BJ (cell line): ENCODE data around the gene KCND3. TPM values are rescaled to one million over a fixed set of nuclear protein-coding genes. Genes with fewer than 3 reads are reported as not detected.

ENCODE experiments used
- CTCF ChIA-PET: fragments of 350-600 bp; formaldehyde crosslinking; extraction: SDS; loops from one replicate; lab custom pipeline; 2021; ENCODE audit warnings: antibody characterized with exemption, inconsistent platforms; lab: Yijun Ruan, JAX
- POLR2A ChIA-PET: fragments of 300-600 bp; sonication (Branson Sonifier 250); formaldehyde crosslinking; extraction: SDS; loops from one replicate; lab custom pipeline; 2021; ENCODE audit warnings: antibody characterized with exemption; lab: Charles Lee
- DNase-seq: peaks from one replicate; pipeline ENCODE4 v3.0.0-alpha.2; 2011; ENCODE audit warnings: low read depth
- H3K27me3 ChIP-seq: 2 replicates; pipeline ENCODE4 v1.6.0; 2011; ENCODE audit warnings: low read length; ENCODE audit not compliant: control insufficient read depth, insufficient read depth
- H3K36me3 ChIP-seq: 2 replicates; pipeline ENCODE4 v1.5.1; 2011; ENCODE audit warnings: low read length; ENCODE audit not compliant: control insufficient read depth, insufficient read depth
- H3K4me3 ChIP-seq: 2 replicates; pipeline ENCODE4 v1.5.1; 2011; ENCODE audit warnings: low read depth, mild to moderate bottlenecking, control low read depth, low read length
- polyA plus RNA-seq: library from polyadenylated mRNA; depleted of rRNA; stranded (reverse); fragments of >200 nt; gene quantifications from 2 replicates; pipeline ENCODE4 v1.2.3, GENCODE V29; 2011
- TF ChIP-seq, protein P1 (sequence below): IDR thresholded peaks from 2 replicates; pipeline ENCODE4 v1.5.1; 2011; ENCODE audit warnings: low read depth, mild to moderate bottlenecking, control low read depth, inconsistent platforms, low read length, moderate library complexity; ENCODE audit not compliant: insufficient read depth

The KCND3 gene
- polyA plus RNA-seq, 1 experiment = 3.6 TPM

DNA sequence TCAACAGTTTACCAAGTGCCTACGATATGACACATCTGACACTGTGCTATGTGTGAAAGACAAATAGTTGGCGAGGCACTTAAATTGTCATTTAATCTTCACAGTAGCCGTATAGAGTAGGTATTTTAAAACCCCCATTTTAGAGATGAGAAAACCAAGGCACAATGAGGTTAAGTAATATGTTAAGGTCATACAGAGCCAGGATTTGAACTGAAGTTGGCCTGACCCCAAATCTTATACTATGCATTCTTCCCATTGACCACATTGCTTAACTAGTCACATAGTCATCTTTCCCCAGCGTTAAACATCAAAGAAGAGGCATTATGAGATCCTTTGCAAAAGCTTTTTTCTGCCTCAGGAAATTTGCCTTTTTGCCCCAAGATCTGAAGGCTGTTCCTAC is 254.1 kb downstream of the KCND3 start:
- CTCF ChIA-PET = interaction anchor here (1.0 to 3.0 kb wide), 3 partner anchors 11 to 34 kb away, joined by 3 to 12 read pairs (median 4); no protein-coding TSS in a partner anchor
- TF ChIP-seq, protein P1, sequence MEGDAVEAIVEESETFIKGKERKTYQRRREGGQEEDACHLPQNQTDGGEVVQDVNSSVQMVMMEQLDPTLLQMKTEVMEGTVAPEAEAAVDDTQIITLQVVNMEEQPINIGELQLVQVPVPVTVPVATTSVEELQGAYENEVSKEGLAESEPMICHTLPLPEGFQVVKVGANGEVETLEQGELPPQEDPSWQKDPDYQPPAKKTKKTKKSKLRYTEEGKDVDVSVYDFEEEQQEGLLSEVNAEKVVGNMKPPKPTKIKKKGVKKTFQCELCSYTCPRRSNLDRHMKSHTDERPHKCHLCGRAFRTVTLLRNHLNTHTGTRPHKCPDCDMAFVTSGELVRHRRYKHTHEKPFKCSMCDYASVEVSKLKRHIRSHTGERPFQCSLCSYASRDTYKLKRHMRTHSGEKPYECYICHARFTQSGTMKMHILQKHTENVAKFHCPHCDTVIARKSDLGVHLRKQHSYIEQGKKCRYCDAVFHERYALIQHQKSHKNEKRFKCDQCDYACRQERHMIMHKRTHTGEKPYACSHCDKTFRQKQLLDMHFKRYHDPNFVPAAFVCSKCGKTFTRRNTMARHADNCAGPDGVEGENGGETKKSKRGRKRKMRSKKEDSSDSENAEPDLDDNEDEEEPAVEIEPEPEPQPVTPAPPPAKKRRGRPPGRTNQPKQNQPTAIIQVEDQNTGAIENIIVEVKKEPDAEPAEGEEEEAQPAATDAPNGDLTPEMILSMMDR = no peak
- no peak for DNase-seq
- POLR2A ChIA-PET = no interaction called here
- Histone ChIP-seq H3K27me3 (no peaks in the 10 kb centered on the region), H3K36me3 (no peaks in the 10 kb centered on the region), H3K4me3 (no peak overlapping the region)

DNA sequence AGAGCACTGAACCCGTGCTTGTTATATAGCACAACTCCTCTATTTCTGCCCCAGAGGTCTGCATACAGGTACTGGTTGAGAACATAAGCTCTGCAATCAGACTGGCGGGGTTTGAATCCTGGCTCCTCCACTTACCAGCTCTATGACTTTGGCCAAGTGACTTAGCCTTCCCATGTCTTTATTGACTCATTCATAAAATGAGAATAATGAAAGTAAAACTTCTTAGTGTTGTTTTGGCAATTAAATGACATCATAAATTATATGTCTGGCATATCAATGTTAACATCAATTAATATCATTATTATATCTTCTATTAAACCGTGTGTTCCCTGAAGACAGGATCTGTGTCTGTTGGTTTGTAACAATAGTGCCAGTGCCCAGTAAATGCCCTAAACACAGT is 254.6 kb downstream of the KCND3 start:
- Histone ChIP-seq H3K36me3 (no peaks in the 10 kb centered on the region), H3K4me3 (no peak overlapping the region), H3K27me3 (no peaks in the 10 kb centered on the region)
- no peak for DNase-seq
- TF ChIP-seq, protein P1 = no peak
- ChIA-PET CTCF (interaction anchor here (0.7 to 3.0 kb wide), 4 partner anchors 12 to 40 kb away, joined by 3 to 14 read pairs (median 8); no protein-coding TSS in a partner anchor), POLR2A (no interaction called here)

DNA sequence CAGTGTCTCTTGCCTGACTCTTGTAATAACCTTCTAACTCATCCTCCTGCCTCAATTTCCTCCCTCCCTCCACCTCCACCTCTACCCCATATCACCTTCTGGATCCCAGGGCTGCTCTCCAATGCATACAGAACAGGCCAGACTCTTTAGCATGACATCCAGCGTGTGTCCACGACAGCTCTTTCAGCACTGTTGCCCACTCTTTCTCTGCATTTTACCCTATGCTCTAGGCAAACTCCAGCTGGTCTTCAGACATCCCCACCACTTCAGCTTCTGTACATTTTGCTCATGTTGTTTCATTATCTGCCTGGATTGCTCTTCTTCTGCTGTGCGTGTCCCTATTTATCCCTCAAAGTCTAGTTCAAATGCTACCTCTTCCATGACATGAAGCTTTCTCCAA is 255.0 kb downstream of the KCND3 start:
- TF ChIP-seq, protein P1 = no peak
- CTCF ChIA-PET = interaction anchor here (0.7 to 3.0 kb wide), 4 partner anchors 12 to 40 kb away, joined by 3 to 14 read pairs (median 8); no protein-coding TSS in a partner anchor
- H3K36me3 ChIP-seq = no peaks in the 10 kb centered on the region
- DNase-seq = no peak
- H3K4me3 ChIP-seq = no peak overlapping the region
- POLR2A ChIA-PET = no interaction called here
- H3K27me3 ChIP-seq = no peaks in the 10 kb centered on the region

DNA sequence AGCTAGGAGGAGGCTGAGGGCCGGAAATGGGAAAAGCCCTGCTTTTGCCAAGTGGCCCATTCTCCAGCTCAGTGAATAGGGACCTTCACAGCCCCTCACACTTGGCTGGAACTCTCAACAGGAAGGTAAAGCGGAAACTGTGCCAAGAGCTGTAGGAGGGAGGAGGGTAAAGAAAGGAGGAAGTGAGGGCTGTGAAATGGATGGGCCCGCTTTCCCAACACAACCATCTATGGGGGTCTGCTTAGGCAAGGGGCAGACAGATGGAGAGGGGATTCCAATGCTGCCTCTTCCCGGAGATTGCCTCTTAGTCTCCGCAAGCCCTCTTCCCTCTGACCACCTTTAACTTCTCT is 255.5 kb downstream of the KCND3 start:
- H3K27me3 ChIP-seq = no peaks in the 10 kb centered on the region
- TF ChIP-seq, protein P1 = no peak
- CTCF ChIA-PET = interaction anchor here (0.7 to 2.1 kb wide), 3 partner anchors 13 to 40 kb away, joined by 3 to 14 read pairs (median 4); no protein-coding TSS in a partner anchor
- POLR2A ChIA-PET = no interaction called here
- no peaks in the 10 kb centered on the region for H3K36me3 ChIP-seq
- no peak for DNase-seq
- H3K4me3 ChIP-seq = no peak overlapping the region

DNA sequence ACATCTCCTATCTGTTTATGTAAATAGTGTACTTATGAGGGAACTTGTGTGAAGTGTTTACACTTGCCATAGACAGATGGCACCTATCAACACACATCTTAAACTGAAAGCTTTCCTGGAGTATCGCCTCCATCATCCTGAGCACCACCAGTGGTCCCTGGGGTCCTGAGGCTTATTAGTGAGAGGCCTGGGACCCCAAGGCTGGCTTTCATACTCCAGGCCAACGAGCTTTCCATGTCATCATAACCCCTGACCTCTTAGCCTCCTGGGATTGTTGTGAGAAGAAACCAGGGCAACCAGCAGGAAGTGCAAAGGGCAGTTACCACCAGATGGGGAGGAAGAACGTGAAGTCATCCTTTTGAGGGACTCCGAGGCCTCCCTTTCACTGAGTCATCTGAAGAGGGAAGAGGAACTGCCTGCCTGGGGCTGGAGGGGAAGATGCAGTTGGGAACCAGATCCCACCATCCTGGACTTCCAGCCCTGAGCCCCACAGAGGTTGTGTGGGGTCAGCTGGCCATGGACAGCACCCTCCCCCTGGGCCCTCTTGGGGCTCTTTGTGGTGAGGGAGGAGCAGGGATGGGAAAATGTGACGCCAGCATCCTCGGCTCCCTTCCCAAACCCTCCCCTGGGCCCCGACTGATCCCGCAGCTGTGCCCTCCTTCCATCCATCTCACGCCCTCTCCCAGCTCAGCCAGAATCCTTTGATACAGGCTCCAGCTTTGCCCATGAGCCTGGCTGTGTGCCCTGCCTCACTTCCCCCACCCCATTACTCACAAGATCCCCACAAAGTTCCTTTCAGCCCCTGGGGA is 256.1 kb downstream of the KCND3 start:
- TF ChIP-seq, protein P1 = no peak
- Histone ChIP-seq H3K36me3 (no peaks in the 10 kb centered on the region), H3K4me3 (no peak overlapping the region), H3K27me3 (no peaks in the 10 kb centered on the region)
- ChIA-PET CTCF (interaction anchor here (2.1 kb wide), 2 partner anchors 14 to 19 kb away, joined by 4 to 14 read pairs; no protein-coding TSS in a partner anchor), POLR2A (interaction anchor here (0.5 kb wide), 1 partner anchor 862 kb away, joined by 15 read pairs; no protein-coding TSS in a partner anchor)
- DNase-seq = no peak
